ENCODE data around the gene MAS1. TPM values are rescaled to one million over a fixed set of nuclear protein-coding genes. Genes with fewer than 3 reads are reported as not detected.
"Not testable (repeated sequence)": the region's sequence is repeated elsewhere in the genome, so short reads cannot be mapped to it uniquely, and the experiment has no call there.

Gene MAS1
- total RNA-seq, 2 donors from 2014 or later, result 0.02 TPM; not detected in 1

- Mint-ChIP-seq H3K36me3 (no peaks in the 10 kb centered on the region), H3K27me3 (peaks cover 27 to 33% of the 10 kb centered on the region in 2 donors), H3K4me3 (peak overlapping the region; percentile 50), H3K4me1 (ENCODE audit: low read depth in 2 of 2) (peaks cover 0 to 6% of the 10 kb centered on the region in 2 donors), H3K9me3 (no peaks in the 10 kb centered on the region), H3K27ac (peak overlapping the region in 1 of 2 donors; percentile 62)
- DNase-seq (ENCODE audit: low spot score), result no peak
- peak in 1 of 2 donors; percentile 61 for ATAC-seq
These were observed 23.2 kb downstream of the MAS1 start for GRCh38 chr6:159913862-159914564.

- H3K4me1 Mint-ChIP-seq (ENCODE audit: low read depth in 2 of 2), result peaks cover 0 to 6% of the 10 kb centered on the region in 2 donors
- H3K4me3 Mint-ChIP-seq, result peak overlapping the region; percentile 50
- DNase-seq (ENCODE audit: low spot score) (no peak), ATAC-seq (peak in 1 of 2 donors; percentile 5)
- H3K27ac Mint-ChIP-seq, result peak overlapping the region in 1 of 2 donors; percentile 62
- H3K9me3 Mint-ChIP-seq, result no peaks in the 10 kb centered on the region
- H3K36me3 Mint-ChIP-seq, result no peaks in the 10 kb centered on the region
- peaks cover 27 to 33% of the 10 kb centered on the region in 2 donors for H3K27me3 Mint-ChIP-seq
These were observed 23.8 kb downstream of the MAS1 start for GRCh38 chr6:159914565-159914923.

- DNase-seq (ENCODE audit: low spot score) (no peak), ATAC-seq (no peak)
- Mint-ChIP-seq H3K27ac (peak overlapping the region in 1 of 2 donors; percentile 62), H3K27me3 (peaks cover 24 to 28% of the 10 kb centered on the region in 2 donors), H3K4me1 (ENCODE audit: low read depth in 2 of 2) (peaks cover 0 to 6% of the 10 kb centered on the region in 2 donors), H3K4me3 (no peak overlapping the region), H3K9me3 (no peaks in the 10 kb centered on the region), H3K36me3 (no peaks in the 10 kb centered on the region)
These were observed 24.6 kb downstream of the MAS1 start for GRCh38 chr6:159915397-159915796.

GRCh38 chr6:159916237-159916636 lies 25.4 kb downstream of the MAS1 start:
- Mint-ChIP-seq H3K27ac (no peak overlapping the region), H3K4me1 (ENCODE audit: low read depth in 2 of 2) (peaks cover 0 to 6% of the 10 kb centered on the region in 2 donors), H3K36me3 (no peaks in the 10 kb centered on the region), H3K4me3 (no peak overlapping the region), H3K27me3 (peaks cover 16 to 21% of the 10 kb centered on the region in 2 donors), H3K9me3 (no peaks in the 10 kb centered on the region)
- DNase-seq (ENCODE audit: low spot score) (no peak), ATAC-seq (no peak)

- Mint-ChIP-seq H3K4me3 (no peak overlapping the region), H3K4me1 (ENCODE audit: low read depth in 2 of 2) (peaks cover 0 to 6% of the 10 kb centered on the region in 2 donors), H3K27ac (no peak overlapping the region), H3K36me3 (no peaks in the 10 kb centered on the region), H3K9me3 (no peaks in the 10 kb centered on the region), H3K27me3 (peaks cover 11 to 20% of the 10 kb centered on the region in 2 donors)
- DNase-seq (ENCODE audit: low spot score) (no peak), ATAC-seq (no peak)
These were observed 26.0 kb downstream of the MAS1 start for GRCh38 chr6:159916752-159917151.

GRCh38 chr6:159919011-159919511 lies 28.3 kb downstream of the MAS1 start:
- ATAC-seq (no peak), DNase-seq (ENCODE audit: low spot score) (no peak)
- Mint-ChIP-seq H3K4me1 (ENCODE audit: low read depth in 2 of 2) (peaks cover 0 to 4% of the 10 kb centered on the region in 2 donors), H3K9me3 (no peaks in the 10 kb centered on the region), H3K4me3 (no peak overlapping the region), H3K36me3 (peaks cover 3% of the 10 kb centered on the region), H3K27me3 (peaks cover 4 to 16% of the 10 kb centered on the region in 2 donors), H3K27ac (no peak overlapping the region)

GRCh38 chr6:159919800-159920199 lies 29.0 kb downstream of the MAS1 start:
- Mint-ChIP-seq H3K36me3 (peaks cover 6% of the 10 kb centered on the region), H3K9me3 (no peaks in the 10 kb centered on the region), H3K4me3 (no peak overlapping the region), H3K4me1 (ENCODE audit: low read depth in 2 of 2) (no peaks in the 10 kb centered on the region), H3K27me3 (peaks cover 11 to 13% of the 10 kb centered on the region in 2 donors), H3K27ac (no peak overlapping the region)
- ATAC-seq, result no peak
- DNase-seq (ENCODE audit: low spot score), result no peak

GRCh38 chr6:159924150-159924549 lies 33.4 kb downstream of the MAS1 start:
- not testable (repeated sequence) for DNase-seq (ENCODE audit: low spot score); H3K27ac Mint-ChIP-seq; H3K4me1 Mint-ChIP-seq (ENCODE audit: low read depth in 2 of 2); H3K36me3 Mint-ChIP-seq; H3K4me3 Mint-ChIP-seq; ATAC-seq; H3K9me3 Mint-ChIP-seq
- peaks cover 5 to 11% of the 10 kb centered on the region in 2 donors for H3K27me3 Mint-ChIP-seq

GRCh38 chr6:159926542-159927203 lies 35.9 kb downstream of the MAS1 start:
- Mint-ChIP-seq H3K4me1 (ENCODE audit: low read depth in 2 of 2) (peaks cover 14 to 18% of the 10 kb centered on the region in 2 donors), H3K9me3 (no peaks in the 10 kb centered on the region), H3K36me3 (peaks cover 6% of the 10 kb centered on the region), H3K27ac (no peak overlapping the region), H3K27me3 (peaks cover 2 to 11% of the 10 kb centered on the region in 2 donors), H3K4me3 (no peak overlapping the region)
- ATAC-seq (no peak), DNase-seq (ENCODE audit: low spot score) (no peak)

GRCh38 chr6:159929819-159930218 lies 39.0 kb downstream of the MAS1 start:
- DNase-seq (ENCODE audit: low spot score), result no peak
- Mint-ChIP-seq H3K4me3 (peak overlapping the region; percentile 51), H3K36me3 (no peaks in the 10 kb centered on the region), H3K27ac (peak overlapping the region; percentile 34 to 52), H3K9me3 (no peaks in the 10 kb centered on the region), H3K27me3 (peaks cover 0 to 2% of the 10 kb centered on the region in 2 donors), H3K4me1 (ENCODE audit: low read depth in 2 of 2) (peaks cover 14 to 27% of the 10 kb centered on the region in 2 donors)
- ATAC-seq, result peak in 1 of 2 donors; percentile 66

GRCh38 chr6:159931112-159931511 lies 40.3 kb downstream of the MAS1 start:
- DNase-seq (ENCODE audit: low spot score), result no peak
- no peaks in the 10 kb centered on the region for H3K36me3 Mint-ChIP-seq
- ATAC-seq, result peak; percentile 83 to 94
- H3K9me3 Mint-ChIP-seq, result no peaks in the 10 kb centered on the region
- H3K4me1 Mint-ChIP-seq (ENCODE audit: low read depth in 2 of 2), result peaks cover 14 to 27% of the 10 kb centered on the region in 2 donors
- H3K27ac Mint-ChIP-seq, result peak overlapping the region; percentile 24 to 52
- H3K4me3 Mint-ChIP-seq, result peak overlapping the region; percentile 45
- peaks cover 0 to 2% of the 10 kb centered on the region in 2 donors for H3K27me3 Mint-ChIP-seq

- ATAC-seq, result no peak
These were observed 41.1 kb downstream of the MAS1 start for GRCh38 chr6:159931846-159932245.

GRCh38 chr6:159933077-159933476 lies 42.3 kb downstream of the MAS1 start:
- peaks cover 14 to 27% of the 10 kb centered on the region in 2 donors for H3K4me1 Mint-ChIP-seq (ENCODE audit: low read depth in 2 of 2)
- no peak overlapping the region for H3K4me3 Mint-ChIP-seq
- no peaks in the 10 kb centered on the region for H3K9me3 Mint-ChIP-seq
- H3K27ac Mint-ChIP-seq, result no peak overlapping the region
- ATAC-seq, result no peak
- H3K27me3 Mint-ChIP-seq, result peaks cover 0 to 11% of the 10 kb centered on the region in 2 donors
- DNase-seq (ENCODE audit: low spot score), result no peak
- no peaks in the 10 kb centered on the region for H3K36me3 Mint-ChIP-seq

More at GRCh38 chr6:159931846-159932245, 41.1 kb downstream of the MAS1 start:
- H3K27ac Mint-ChIP-seq, result peak overlapping the region in 1 of 2 donors; percentile 52
- H3K4me3 Mint-ChIP-seq, result peak overlapping the region; percentile 49
- H3K36me3 Mint-ChIP-seq, result no peaks in the 10 kb centered on the region
- peaks cover 14 to 27% of the 10 kb centered on the region in 2 donors for H3K4me1 Mint-ChIP-seq (ENCODE audit: low read depth in 2 of 2)
- peaks cover 0 to 8% of the 10 kb centered on the region in 2 donors for H3K27me3 Mint-ChIP-seq
- DNase-seq (ENCODE audit: low spot score), result no peak
- H3K9me3 Mint-ChIP-seq, result no peaks in the 10 kb centered on the region

- Mint-ChIP-seq H3K4me3 (no peak overlapping the region), H3K9me3 (no peaks in the 10 kb centered on the region), H3K27ac (no peak overlapping the region), H3K36me3 (no peaks in the 10 kb centered on the region), H3K4me1 (ENCODE audit: low read depth in 2 of 2) (peaks cover 14 to 27% of the 10 kb centered on the region in 2 donors), H3K27me3 (peaks cover 0 to 12% of the 10 kb centered on the region in 2 donors)
- ATAC-seq, result no peak
- no peak for DNase-seq (ENCODE audit: low spot score)
These were observed 43.4 kb downstream of the MAS1 start for GRCh38 chr6:159934181-159934580.

All from natural killer cell treated with Interleukin-12 subunit alpha and Interleukin-12 subunit beta and Interleukin-15 and Interleukin-18, amount 100 ng/mL, for 72 hours (primary cell).